ENCODE results near the gene PTGER2.

- no peak for TF ChIP-seq CTCF (IDR thresholded peaks at IDR 0.05)
- no peak for TF ChIP-seq POLR2A (IDR thresholded peaks at IDR 0.05)
These were observed 45.6 kb upstream of the PTGER2 start for GRCh38 chr14:52268279-52269061.

All from lower leg skin (tissue), 3 donors.